SK-MEL-5 (cell line): ENCODE results near the gene MEGF9. TPM values are rescaled to one million over a fixed set of nuclear protein-coding genes. Genes with fewer than 3 reads are reported as not detected.

Experiments used
- DNase-seq: peaks from one replicate; pipeline ENCODE4 v3.0.0-alpha.2; 2016; ENCODE audit warnings: low read depth, low spot score
- in situ Hi-C: cut with HindIII; loops from 2 replicates; pipeline ENCODE4 v1.10.0; 2016; ENCODE audit warnings: low sequenced_read_pairs, high pct_unique_total_duplicates, low pct_unique_long_range_greater_than_20kb
- total RNA-seq: library from RNA; depleted of rRNA; stranded (reverse); fragments of >200 nt; shearing (Covaris generic); gene quantifications from 2 replicates; pipeline ENCODE4 v1.2.3, GENCODE V29; 2014

MEGF9 gene
- total RNA-seq, 1 experiment from 2014 or later: 23.6 TPM

GRCh38 chr9:120712539-120713031, 1.7 kb downstream of the MEGF9 start:
- no peak for DNase-seq
- in situ Hi-C loops: no loop called here

DNA sequence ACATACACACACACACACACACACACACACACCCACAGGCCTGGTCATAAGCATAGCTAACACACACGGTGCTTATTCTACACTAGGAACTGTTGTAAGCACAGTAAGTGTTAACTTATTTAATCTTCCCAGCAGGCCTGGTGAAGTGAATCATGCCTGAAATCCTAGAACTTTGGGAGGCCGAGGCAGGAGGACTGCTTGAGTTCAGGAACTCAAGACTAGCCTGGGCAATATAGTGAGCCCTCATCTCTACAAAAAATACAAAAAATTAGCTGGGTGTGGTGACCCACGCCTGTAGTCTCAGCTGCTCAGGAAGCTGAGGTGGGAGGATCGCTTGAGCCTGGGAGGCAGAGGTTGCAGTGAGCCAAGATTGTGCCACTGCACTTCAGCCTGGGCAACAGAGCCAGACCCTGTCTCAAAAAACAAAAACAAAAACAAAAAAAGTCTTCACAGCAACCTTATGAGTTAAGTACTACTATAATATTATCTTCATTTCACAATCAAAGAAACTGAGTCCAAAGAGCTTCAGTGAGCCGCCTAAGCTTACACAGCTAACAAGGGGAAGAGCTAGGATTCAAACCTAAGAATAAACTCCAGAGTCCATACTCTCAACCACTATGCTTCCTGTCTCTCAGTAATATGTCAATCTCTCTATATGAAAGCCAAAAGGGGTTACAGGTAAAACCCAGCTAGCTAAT, 2.3 kb downstream of the MEGF9 start:
- DNase-seq: peak; percentile 32
- in situ Hi-C loops: no loop called here

GRCh38 chr9:120711354-120711753, 2.9 kb downstream of the MEGF9 start:
- peak; percentile 35 for DNase-seq
- in situ Hi-C loops: no loop called here

DNA sequence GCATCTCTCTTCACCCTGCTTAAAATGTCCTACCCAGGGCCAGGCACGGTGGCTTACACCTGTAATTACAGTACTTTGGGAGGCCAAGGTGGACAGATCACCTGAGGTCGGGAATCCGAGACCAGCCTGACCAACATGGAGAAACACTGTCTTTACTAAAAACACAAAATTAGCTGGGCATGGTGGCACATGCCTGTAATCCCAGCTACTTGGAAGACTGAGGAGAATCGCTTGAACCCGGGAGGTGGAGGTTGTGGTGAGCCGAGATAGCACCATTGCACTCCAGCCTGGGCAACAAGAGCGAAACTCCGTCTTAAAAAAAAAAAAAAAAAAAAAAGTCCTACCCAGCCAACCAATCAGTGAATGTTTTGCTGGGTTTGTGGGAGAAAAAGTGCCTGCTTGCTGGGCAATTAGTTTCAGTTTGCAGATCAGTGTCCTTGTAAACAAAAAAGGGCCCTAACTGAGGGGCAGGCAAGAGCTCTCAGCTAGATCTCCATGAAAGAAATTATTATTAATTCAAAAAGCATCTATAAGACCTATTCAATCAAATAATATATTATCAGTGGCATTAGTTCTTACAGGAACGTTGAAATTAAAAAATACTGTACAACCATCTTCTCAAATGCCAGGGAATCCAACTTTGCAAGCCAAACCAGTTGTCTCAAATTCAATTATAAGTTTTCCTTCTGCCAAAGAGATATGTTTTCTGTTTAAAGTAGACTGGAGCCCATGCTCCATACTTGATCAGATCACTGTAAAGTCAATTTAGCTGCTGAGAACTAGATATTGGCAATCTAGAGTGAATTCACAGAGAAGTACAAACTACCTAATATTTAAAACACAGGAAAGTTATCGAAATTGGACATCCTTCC, 3.9 kb downstream of the MEGF9 start:
- DNase-seq: peak; percentile 86
- in situ Hi-C loops: no loop called here

- DNase-seq: no peak
- in situ Hi-C loops: no loop called here
These were observed 5.6 kb downstream of the MEGF9 start for GRCh38 chr9:120708526-120709224.

- in situ Hi-C loops: no loop called here
- no peak for DNase-seq
These were observed 7.1 kb downstream of the MEGF9 start for GRCh38 chr9:120707170-120707569.

- in situ Hi-C loops: no loop called here
- DNase-seq: peak; percentile 66
These were observed 9.1 kb downstream of the MEGF9 start for GRCh38 chr9:120705174-120705573.

DNA sequence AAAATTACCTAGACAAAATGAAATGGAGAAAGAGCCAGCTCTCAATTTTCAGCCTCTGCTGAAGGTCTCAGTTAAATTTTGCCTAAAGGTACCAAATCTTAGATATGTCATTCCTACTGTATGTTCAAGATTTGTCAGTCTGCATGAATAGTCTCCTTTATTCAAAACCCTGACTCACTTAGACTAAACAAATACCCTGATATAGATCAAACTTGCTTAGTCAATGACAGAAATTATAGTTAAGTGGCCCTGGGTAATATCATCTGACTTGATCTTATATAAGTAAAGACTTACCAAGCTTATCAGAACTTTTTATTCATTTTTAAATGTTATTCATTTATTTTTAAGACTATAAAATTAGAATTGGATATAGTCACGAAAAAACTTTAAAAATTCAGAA, 12.2 kb downstream of the MEGF9 start:
- in situ Hi-C loops: no loop called here
- DNase-seq: peak; percentile 54

GRCh38 chr9:120701248-120701647, 13.0 kb downstream of the MEGF9 start:
- in situ Hi-C loops: no loop called here
- no peak for DNase-seq

DNA sequence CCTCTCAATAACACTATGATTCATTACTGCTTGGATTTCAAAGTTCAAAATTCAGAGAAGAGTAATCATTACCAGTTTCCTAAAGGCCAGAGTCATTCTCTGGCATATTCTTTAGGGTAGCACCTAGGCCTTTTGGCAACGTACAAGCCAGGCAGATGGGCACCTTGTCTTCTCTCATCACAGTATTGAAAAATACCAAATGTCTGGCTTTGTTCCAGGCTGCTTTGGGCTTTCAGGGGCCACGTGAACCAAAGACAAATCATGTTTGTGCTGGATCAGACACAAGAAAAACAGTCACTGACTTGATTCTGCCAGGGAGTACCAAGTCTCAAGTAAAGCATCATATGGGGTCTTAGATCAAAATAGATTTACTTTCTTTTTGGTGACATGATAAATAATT, 15.5 kb downstream of the MEGF9 start:
- peak; percentile 57 for DNase-seq
- in situ Hi-C loops: no loop called here

- in situ Hi-C loops: no loop called here
- no peak for DNase-seq
These were observed 16.8 kb downstream of the MEGF9 start for GRCh38 chr9:120697448-120697847.

- in situ Hi-C loops: no loop called here
- DNase-seq: no peak
These were observed 17.6 kb downstream of the MEGF9 start for GRCh38 chr9:120696551-120697230.

GRCh38 chr9:120694559-120694958, 19.7 kb downstream of the MEGF9 start:
- DNase-seq: no peak
- in situ Hi-C loops: no loop called here

DNA sequence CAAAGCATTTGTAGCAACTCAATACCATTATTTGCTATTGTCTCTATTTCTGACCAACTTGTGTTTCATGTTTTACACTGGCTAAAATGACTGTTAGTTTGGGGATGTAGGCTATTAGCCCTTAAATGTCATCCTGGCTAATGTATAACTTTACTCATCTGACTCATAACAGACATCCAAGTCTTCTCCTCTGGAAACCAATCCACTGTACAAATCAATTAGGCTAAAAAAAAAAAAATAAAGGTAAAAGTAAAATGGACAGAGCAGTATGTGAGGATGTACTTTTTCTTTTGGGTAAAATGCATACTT, 20.6 kb downstream of the MEGF9 start:
- DNase-seq: no peak
- in situ Hi-C loops: no loop called here

DNA sequence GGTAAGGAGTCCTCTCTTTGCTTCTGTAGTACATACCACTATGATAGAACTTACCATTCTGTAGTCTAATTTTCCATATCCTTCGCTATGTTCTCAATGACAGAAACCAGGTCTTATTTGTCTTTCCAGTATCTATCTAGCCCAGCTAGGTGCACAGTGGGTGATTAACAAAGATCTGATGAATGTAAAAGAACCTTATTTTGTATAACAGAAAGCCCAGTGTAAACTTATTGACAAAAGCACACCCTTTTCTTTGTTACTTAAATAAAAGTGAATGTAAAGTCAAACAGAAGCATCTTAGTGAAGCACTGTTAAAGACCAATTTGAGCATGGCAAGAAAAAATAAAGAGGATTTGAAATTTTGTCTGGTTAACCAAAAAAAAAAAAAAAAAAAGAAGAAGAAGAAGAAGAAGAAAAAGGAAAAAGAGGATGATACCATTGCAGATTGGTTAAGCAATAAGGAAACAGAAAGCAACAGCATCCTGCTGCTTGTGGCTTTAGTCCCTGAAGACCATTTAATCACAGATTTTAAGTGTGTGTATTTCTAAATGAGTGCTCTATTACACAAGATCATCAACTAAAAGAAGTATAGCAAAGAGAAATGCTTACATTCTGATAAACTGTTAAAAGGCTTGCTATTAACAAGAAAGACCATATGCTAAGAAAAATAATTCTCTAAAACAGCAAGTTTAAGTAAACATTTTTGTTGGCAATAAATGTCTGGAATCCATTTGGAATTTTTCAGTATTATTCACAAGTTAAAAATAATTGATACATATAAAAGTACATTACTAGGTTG, 21.2 kb downstream of the MEGF9 start:
- DNase-seq: no peak
- in situ Hi-C loops: no loop called here

- in situ Hi-C loops: no loop called here
- DNase-seq: no peak
These were observed 23.9 kb downstream of the MEGF9 start for GRCh38 chr9:120690372-120690771.

- peak; percentile 76 for DNase-seq
- in situ Hi-C loops: no loop called here
These were observed 24.4 kb downstream of the MEGF9 start for GRCh38 chr9:120689860-120690259.
